H9 (cell line): Measurements from ENCODE around the gene CPNE5. TPM values are rescaled to one million over a fixed set of nuclear protein-coding genes. Genes with fewer than 3 reads are reported as not detected.

Source experiments
- DNase-seq: peaks from one replicate; pipeline ENCODE4 v3.0.0-alpha.2; 2017
- H2AFZ ChIP-seq: one replicate; pipeline ENCODE4 v1.6.1; 2013; ENCODE audit warnings: mild to moderate bottlenecking, low read length, control low read depth, moderate library complexity
- H2AK5ac ChIP-seq: 2 replicates; pipeline ENCODE4 v1.6.1; 2013; ENCODE audit warnings: low read length, control low read depth, mixed read lengths; ENCODE audit not compliant: insufficient read length
- H2BK120ac ChIP-seq: one replicate; pipeline ENCODE4 v1.6.1; 2013; ENCODE audit warnings: low read depth, mild to moderate bottlenecking, low read length, control low read depth, inconsistent platforms; ENCODE audit not compliant: poor library complexity, severe bottlenecking
- H2BK12ac ChIP-seq: 2 replicates; pipeline ENCODE4 v1.6.1; 2013; ENCODE audit warnings: low read length, control low read depth, mixed read lengths, low read depth; ENCODE audit not compliant: insufficient read length
- H2BK15ac ChIP-seq: 2 replicates; pipeline ENCODE4 v1.6.1; 2013; ENCODE audit warnings: low read depth, low read length, control low read depth
- H2BK20ac ChIP-seq: one replicate; pipeline ENCODE4 v1.6.1; 2013; ENCODE audit warnings: low read depth, mild to moderate bottlenecking, low read length, control low read depth, inconsistent platforms; ENCODE audit not compliant: poor library complexity, severe bottlenecking
- H2BK5ac ChIP-seq: 2 replicates; pipeline ENCODE4 v1.6.1; 2013; ENCODE audit warnings: low read length, control low read depth, mixed read lengths; ENCODE audit not compliant: insufficient read length
- H3K14ac ChIP-seq: 2 replicates; pipeline ENCODE4 v1.6.1; 2013; ENCODE audit warnings: low read length, control low read depth; ENCODE audit not compliant: insufficient read depth
- H3K18ac ChIP-seq: 2 replicates; pipeline ENCODE4 v1.6.1; 2013; ENCODE audit warnings: low read depth, mild to moderate bottlenecking, mixed read lengths, low read length, control low read depth; ENCODE audit not compliant: insufficient read length
- H3K23ac ChIP-seq: 2 replicates; pipeline ENCODE4 v1.6.1; 2013; ENCODE audit warnings: low read length, control low read depth, mixed read lengths, low read depth; ENCODE audit not compliant: insufficient read length
- H3K23me2 ChIP-seq: 2 replicates; pipeline ENCODE4 v1.6.1; 2013; ENCODE audit warnings: low read depth, mild to moderate bottlenecking, mixed read lengths, low read length, control low read depth; ENCODE audit not compliant: insufficient read length, poor library complexity, severe bottlenecking
- H3K27ac ChIP-seq: 2 replicates; pipeline ENCODE4 v1.5.1; 2013; ENCODE audit warnings: low read length, control low read depth, mixed read lengths, low read depth; ENCODE audit not compliant: insufficient read length
- H3K27me3 ChIP-seq: 2 replicates; pipeline ENCODE4 v1.6.1; 2013; ENCODE audit warnings: low read length, control low read depth, inconsistent platforms; ENCODE audit not compliant: insufficient read depth
- H3K4ac ChIP-seq: 2 replicates; pipeline ENCODE4 v1.6.1; 2013; ENCODE audit warnings: low read depth, mild to moderate bottlenecking, control low read depth, inconsistent platforms, low read length, moderate library complexity
- H3K4me1 ChIP-seq: 2 replicates; pipeline ENCODE4 v1.6.1; 2013; ENCODE audit warnings: low read length, control low read depth, inconsistent platforms; ENCODE audit not compliant: insufficient read depth
- H3K4me2 ChIP-seq: 2 replicates; pipeline ENCODE4 v1.6.1; 2013; ENCODE audit warnings: low read length, control low read depth, mixed read lengths; ENCODE audit not compliant: insufficient read length, insufficient read depth
- H3K56ac ChIP-seq: 2 replicates; pipeline ENCODE4 v1.6.1; 2013; ENCODE audit warnings: low read depth, mild to moderate bottlenecking, mixed read lengths, low read length, control low read depth; ENCODE audit not compliant: insufficient read length
- H3K79me1 ChIP-seq: 2 replicates; pipeline ENCODE4 v1.6.1; 2013; ENCODE audit warnings: low read depth, mild to moderate bottlenecking, moderate library complexity, low read length, control low read depth, inconsistent platforms; ENCODE audit not compliant: insufficient read depth, poor library complexity, severe bottlenecking
- H3K79me2 ChIP-seq: 2 replicates; pipeline ENCODE4 v1.6.1; 2013; ENCODE audit warnings: low read length, control low read depth, inconsistent platforms; ENCODE audit not compliant: insufficient read depth
- H3K9ac ChIP-seq: 2 replicates; pipeline ENCODE4 v1.6.1; 2013; ENCODE audit warnings: low read length, control low read depth, mixed read lengths; ENCODE audit not compliant: insufficient read length; ENCODE audit errors: extremely low read depth
- H3K9me3 ChIP-seq: one replicate; pipeline ENCODE4 v1.6.1; 2013; ENCODE audit warnings: low read depth, low read length, inconsistent platforms; ENCODE audit not compliant: control insufficient read depth
- H3T11ph ChIP-seq: one replicate; pipeline ENCODE4 v1.6.1; 2013; ENCODE audit warnings: mild to moderate bottlenecking, low read length, control low read depth, inconsistent platforms
- H4K20me1 ChIP-seq: one replicate; pipeline ENCODE4 v1.6.1; 2013; ENCODE audit not compliant: control insufficient read depth, insufficient read length, insufficient read depth
- H4K5ac ChIP-seq: 2 replicates; pipeline ENCODE4 v1.6.1; 2013; ENCODE audit warnings: low read depth, mild to moderate bottlenecking, mixed read lengths, low read length, control low read depth; ENCODE audit not compliant: insufficient read length
- H4K8ac ChIP-seq: replicated peaks from 2 replicates; pipeline ENCODE4 v1.6.1; 2013; ENCODE audit warnings: low read length, control low read depth, mixed read lengths, low read depth; ENCODE audit not compliant: insufficient read length
- H4K91ac ChIP-seq: 2 replicates; pipeline ENCODE4 v1.6.1; 2013; ENCODE audit warnings: low read depth, mild to moderate bottlenecking, moderate library complexity, mixed read lengths, low read length, control low read depth; ENCODE audit not compliant: insufficient read length
- H3K27ac Mint-ChIP-seq, 3 experiments: 2 replicates in 2 of 3; 3 replicates in 1 of 3; pipeline ENCODE4 v1.8.0; 2020 to 2021; ENCODE audit warnings: mixed read lengths in 3 of 3, mild to moderate bottlenecking in 1 of 3, moderate library complexity in 1 of 3
- H3K27me3 Mint-ChIP-seq: 2 replicates; pipeline ENCODE4 v1.8.0; 2021; ENCODE audit warnings: low read depth, mild to moderate bottlenecking, moderate library complexity, mixed read lengths
- H3K36me3 Mint-ChIP-seq, 3 experiments: 2 replicates in 2 of 3; 3 replicates in 1 of 3; pipeline ENCODE4 v1.8.0; 2020 to 2021; ENCODE audit warnings: low read depth in 3 of 3, mixed read lengths in 3 of 3; ENCODE audit not compliant: insufficient read depth in 1 of 3
- H3K4me1 Mint-ChIP-seq, 2 experiments: 2 replicates each; pipeline ENCODE4 v1.8.0; 2020; ENCODE audit warnings: mixed read lengths in 2 of 2
- H3K4me3 Mint-ChIP-seq, 2 experiments: 2 replicates in 1 of 2; 3 replicates in 1 of 2; pipeline ENCODE4 v1.8.0; 2020 to 2021; ENCODE audit warnings: mild to moderate bottlenecking in 2 of 2, mixed read lengths in 2 of 2, moderate library complexity in 1 of 2
- H3K9me3 Mint-ChIP-seq, 2 experiments: 2 replicates in 1 of 2; 3 replicates in 1 of 2; pipeline ENCODE4 v1.8.0; 2020; ENCODE audit warnings: mild to moderate bottlenecking in 2 of 2, mixed read lengths in 2 of 2, moderate library complexity in 1 of 2
- CTCF ChIP-seq: fragments of 200-600 bp; sonication (generic); conservative IDR thresholded peaks from 3 replicates; pipeline ENCODE4 v1.8.0; 2021; ENCODE audit warnings: antibody characterized with exemption, mild to moderate bottlenecking
- whole genome bisulfite sequencing: extraction: QIAGEN DNeasy Blood & Tissue Kit; methylation state at CpG from one replicate; pipeline ENCODE4 v1.1.7; 2013; ENCODE audit warnings: missing lambda C conversion rate, low lambda C conversion rate, mixed read lengths; ENCODE audit not compliant: insufficient read length; ENCODE audit errors: extremely low coverage; 5-methylcytosine and 5-hydroxymethylcytosine counted together
- total RNA-seq: library from RNA; stranded (reverse); gene quantifications from 2 replicates; pipeline ENCODE4 v1.2.1, GENCODE V29; 2021

CPNE5 gene
- total RNA-seq, 1 experiment from 2014 or later: 0.52 TPM

DNA sequence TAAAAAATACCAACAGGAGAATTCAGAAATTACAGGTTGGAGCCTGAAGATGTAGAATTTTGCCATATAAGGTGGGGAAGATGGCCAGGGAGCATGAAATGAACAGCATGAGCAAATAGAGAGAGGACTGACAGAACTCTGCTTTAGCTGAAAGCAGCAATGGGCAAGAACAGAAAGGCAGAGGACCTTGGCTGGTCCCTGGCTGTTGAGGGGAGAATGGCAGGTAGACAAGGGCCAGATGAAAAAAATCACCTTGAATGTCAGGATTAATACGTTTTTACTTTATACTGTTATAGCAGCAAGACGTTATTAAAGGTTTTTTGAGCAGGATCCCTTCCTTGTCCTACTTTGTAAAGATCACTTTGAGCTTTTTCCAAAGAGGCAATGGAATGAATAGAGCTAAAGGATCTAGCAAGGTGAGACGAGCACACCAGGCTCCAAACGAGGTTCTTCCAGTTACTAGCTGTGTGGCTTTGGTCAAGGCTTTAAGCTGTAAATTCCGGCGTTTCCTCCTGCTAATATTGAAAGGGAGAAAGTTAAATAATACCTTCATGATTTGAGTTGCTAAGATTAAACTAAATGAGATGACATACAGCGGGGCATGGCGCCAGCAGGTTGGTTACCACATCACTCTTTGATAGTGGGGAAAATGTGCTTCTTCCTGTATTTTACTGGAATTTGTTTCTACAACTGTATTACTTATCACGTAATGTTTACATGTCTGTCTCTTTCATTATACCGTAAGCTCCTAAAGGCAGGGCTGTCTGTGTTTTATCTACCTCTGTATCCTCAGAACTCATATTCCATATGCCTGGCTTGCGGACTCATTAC is 34.6 kb upstream of the CPNE5 start:
- H3K79me2 ChIP-seq: peaks cover 8% of the 10 kb centered on the region; the same call in 1 of the 2 replicates
- H3K23ac ChIP-seq: no peak overlapping the region
- H3K23me2 ChIP-seq: peaks cover 3% of the 10 kb centered on the region
- TF ChIP-seq CTCF: peak; percentile 53
- peak overlapping the region; percentile 81 for H3K4me2 ChIP-seq
- no peak overlapping the region for H2BK20ac ChIP-seq
- peak overlapping the region; percentile 78 to 100 (median 99); a peak in 6 of 7 replicates for H3K27ac Mint-ChIP-seq
- no peaks in the 10 kb centered on the region for H4K20me1 ChIP-seq
- H3K27ac ChIP-seq: no peak overlapping the region
- H3K14ac ChIP-seq: 0 out of 2 replicates have a peak overlapping the region, but pooled peaks have one; percentile 92
- H4K91ac ChIP-seq: no peak overlapping the region
- peaks cover 6 to 15% of the 10 kb centered on the region in 2 experiments for H3K4me1 Mint-ChIP-seq
- no peak overlapping the region for H2BK5ac ChIP-seq
- H3K4ac ChIP-seq: no peak overlapping the region
- no peak overlapping the region for H2AFZ ChIP-seq
- peak overlapping the region; percentile 99 for H3K4me3 Mint-ChIP-seq
- no peaks in the 10 kb centered on the region for H3K79me1 ChIP-seq
- no peaks in the 10 kb centered on the region for H3K9me3 ChIP-seq
- no peaks in the 10 kb centered on the region for H3K4me1 ChIP-seq
- peak overlapping the region; percentile 93 for H3K9ac ChIP-seq
- no peaks in the 10 kb centered on the region for H3K27me3 ChIP-seq
- H4K8ac ChIP-seq: no peak overlapping the region
- peaks cover 10 to 32% (median 27%) of the 10 kb centered on the region in 3 experiments; a peak in 6 of 7 replicates for H3K36me3 Mint-ChIP-seq
- no peak for DNase-seq
- H3K18ac ChIP-seq: no peak overlapping the region
- H2BK12ac ChIP-seq: no peak overlapping the region
- no peak overlapping the region for H2AK5ac ChIP-seq
- WGBS: no CpG with 5 or more reads among the region's 11 CpGs
- H3K9me3 Mint-ChIP-seq: no peaks in the 10 kb centered on the region
- no peak overlapping the region for H2BK15ac ChIP-seq
- no peak overlapping the region for H4K5ac ChIP-seq
- no peak overlapping the region for H3T11ph ChIP-seq
- no peak overlapping the region for H3K56ac ChIP-seq
- H2BK120ac ChIP-seq: no peak overlapping the region
- peaks cover 9% of the 10 kb centered on the region for H3K27me3 Mint-ChIP-seq
